ENCODE measurements around the gene USH1C. TPM values are rescaled to one million over a fixed set of nuclear protein-coding genes. Genes with fewer than 3 reads are reported as not detected.
A peak's percentile ranks its signal among the peaks of the same experiment; 100 is the strongest.

Gene USH1C
- total and polyA plus RNA-seq, 2 of the 4 experiments (the other 2 are of a cell fraction), result not detected

- DNase-seq, result peak; percentile 64
- POLR2A ChIA-PET (ENCODE audit: unreplicated experiment), result no interaction called here
- no peak overlapping the region for H3K27ac ChIP-seq (ENCODE audit: insufficient read depth, low read length)
These were observed 12.5 kb downstream of the USH1C start for GRCh38 chr11:17531636-17532113.

More at GRCh38 chr11:17531636-17532113, 12.5 kb downstream of the USH1C start:
- peaks cover 13% of the 10 kb centered on the region; the same call in 1 of the 2 replicates for H3K27me3 ChIP-seq (ENCODE audit: control insufficient read depth, insufficient read depth, low read length)
- no peaks in the 10 kb centered on the region for H3K4me1 ChIP-seq (ENCODE audit: control insufficient read depth, insufficient read depth, low read length)
- no peak overlapping the region for H2BK15ac ChIP-seq (ENCODE audit: low read depth, low read length)
- no peak overlapping the region for H4K8ac ChIP-seq (ENCODE audit: low read depth in 2 of 2, low read length in 2 of 2)
- H3K14ac ChIP-seq (replicated peaks; ENCODE audit: low read depth, low read length), result no peak overlapping the region
- intact Hi-C loops (cut with micrococcal nuclease), result no loop called here
- 9% methylated on average over 2 of the region's 6 CpGs; no CpG with 5 or more reads in 1 of the 2 experiments for WGBS, 2 experiments (ENCODE audit: extremely low coverage in 2 of 2, insufficient read length in 1 of 2)
- in situ Hi-C loops (cut with MboI; ENCODE audit: low sequenced_read_pairs), result no loop called here
- H3K79me1 ChIP-seq (ENCODE audit: low read depth in 1 of 2, low read length in 2 of 2), result no peaks in the 10 kb centered on the region
- no peak overlapping the region for H3K4me2 ChIP-seq (ENCODE audit: low read depth, low read length)
- H2BK5ac ChIP-seq (ENCODE audit: low read depth, low read length, poor library complexity, severe bottlenecking), result no peak overlapping the region
- ATAC-seq (ENCODE audit: low read depth), result peak; percentile 24
- CTCF ChIA-PET, result no interaction called here
- TF ChIP-seq RFX5 (IDR thresholded peaks at IDR 0.05; ENCODE audit: low read depth, low read length) (no peak), BHLHE40 (IDR thresholded peaks at IDR 0.05; ENCODE audit: low read depth, low read length) (no peak), MXI1 (IDR thresholded peaks at IDR 0.05; ENCODE audit: borderline replicate concordance, low read depth, low read length) (no peak), FOS (IDR thresholded peaks at IDR 0.05; ENCODE audit: low read depth, low read length) (no peak), CEBPB (IDR thresholded peaks at IDR 0.05; ENCODE audit: low read depth, low read length) (no peak), RCOR1 (IDR thresholded peaks at IDR 0.05; ENCODE audit: insufficient replicate concordance, low read length) (no peak), POLR2A (IDR thresholded peaks at IDR 0.05; ENCODE audit: low read depth, low read length) (no peak), MAFK (IDR thresholded peaks at IDR 0.05; ENCODE audit: low read depth, low read length) (no peak), USF2 (IDR thresholded peaks at IDR 0.05; ENCODE audit: low read depth, low read length) (no peak), SMC3 (IDR thresholded peaks at IDR 0.05; ENCODE audit: low read depth, low read length) (no peak), NFE2L2 (IDR thresholded peaks at IDR 0.05; ENCODE audit: low read depth, low read length) (no peak), MAZ (IDR thresholded peaks at IDR 0.05; ENCODE audit: borderline replicate concordance, low read depth, low read length) (no peak), CHD1 (IDR thresholded peaks at IDR 0.05; ENCODE audit: low read depth, low read length) (no peak)
- TF ChIP-seq, protein P1, sequence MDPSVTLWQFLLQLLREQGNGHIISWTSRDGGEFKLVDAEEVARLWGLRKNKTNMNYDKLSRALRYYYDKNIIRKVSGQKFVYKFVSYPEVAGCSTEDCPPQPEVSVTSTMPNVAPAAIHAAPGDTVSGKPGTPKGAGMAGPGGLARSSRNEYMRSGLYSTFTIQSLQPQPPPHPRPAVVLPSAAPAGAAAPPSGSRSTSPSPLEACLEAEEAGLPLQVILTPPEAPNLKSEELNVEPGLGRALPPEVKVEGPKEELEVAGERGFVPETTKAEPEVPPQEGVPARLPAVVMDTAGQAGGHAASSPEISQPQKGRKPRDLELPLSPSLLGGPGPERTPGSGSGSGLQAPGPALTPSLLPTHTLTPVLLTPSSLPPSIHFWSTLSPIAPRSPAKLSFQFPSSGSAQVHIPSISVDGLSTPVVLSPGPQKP (IDR thresholded peaks at IDR 0.05; ENCODE audit: borderline replicate concordance, low read depth, low read length), result no peak
- no peaks in the 10 kb centered on the region for H4K20me1 ChIP-seq (ENCODE audit: insufficient read depth, low read length)
- no peak overlapping the region for H3K23ac ChIP-seq (ENCODE audit: low read depth, low read length)
- no peak overlapping the region for H3K56ac ChIP-seq (ENCODE audit: extremely low read depth, insufficient read depth, low read length)
- dilution Hi-C loops (cut with HindIII; ENCODE audit: low sequenced_read_pairs, unreplicated experiment), result no loop called here
- no peak overlapping the region for H3K4me3 ChIP-seq (ENCODE audit: insufficient read depth, low read depth, low read length)
- no peaks in the 10 kb centered on the region for H3K9me1 ChIP-seq (ENCODE audit: insufficient read depth, low read length)
- no peak overlapping the region for H4K5ac ChIP-seq (ENCODE audit: low read depth, low read length)
- no peak overlapping the region for H3K9ac ChIP-seq (ENCODE audit: low read depth, low read length)
- no peak overlapping the region for H3K18ac ChIP-seq (ENCODE audit: low read depth, low read length)
- no peak overlapping the region for H2AK5ac ChIP-seq (ENCODE audit: low read depth, low read length)
- BruUV-seq (replicated peaks), result no TSS peak
- H3K36me3 ChIP-seq (ENCODE audit: control insufficient read depth, insufficient read depth, low read length), result no peaks in the 10 kb centered on the region
- no peak overlapping the region for H3K4ac ChIP-seq (ENCODE audit: low read depth, low read length)
- H2BK120ac ChIP-seq (ENCODE audit: low read depth, low read length), result no peak overlapping the region
- no peak overlapping the region for H2BK20ac ChIP-seq (ENCODE audit: low read depth, low read length)
- H3K9me3 ChIP-seq (ENCODE audit: control insufficient read depth, insufficient read depth, low read length), result no peaks in the 10 kb centered on the region
- no peak overlapping the region for H2AFZ ChIP-seq (replicated peaks; ENCODE audit: low read length, poor library complexity)
- H4K91ac ChIP-seq (ENCODE audit: insufficient read depth, low read depth, low read length), result no peak overlapping the region
- H2AK9ac ChIP-seq (replicated peaks; ENCODE audit: low read depth, low read length, poor library complexity), result peak overlapping the region; percentile 24

Data from IMR-90 (cell line).